ENCODE measurements around the gene ZKSCAN1.

- TF ChIP-seq, protein P1, sequence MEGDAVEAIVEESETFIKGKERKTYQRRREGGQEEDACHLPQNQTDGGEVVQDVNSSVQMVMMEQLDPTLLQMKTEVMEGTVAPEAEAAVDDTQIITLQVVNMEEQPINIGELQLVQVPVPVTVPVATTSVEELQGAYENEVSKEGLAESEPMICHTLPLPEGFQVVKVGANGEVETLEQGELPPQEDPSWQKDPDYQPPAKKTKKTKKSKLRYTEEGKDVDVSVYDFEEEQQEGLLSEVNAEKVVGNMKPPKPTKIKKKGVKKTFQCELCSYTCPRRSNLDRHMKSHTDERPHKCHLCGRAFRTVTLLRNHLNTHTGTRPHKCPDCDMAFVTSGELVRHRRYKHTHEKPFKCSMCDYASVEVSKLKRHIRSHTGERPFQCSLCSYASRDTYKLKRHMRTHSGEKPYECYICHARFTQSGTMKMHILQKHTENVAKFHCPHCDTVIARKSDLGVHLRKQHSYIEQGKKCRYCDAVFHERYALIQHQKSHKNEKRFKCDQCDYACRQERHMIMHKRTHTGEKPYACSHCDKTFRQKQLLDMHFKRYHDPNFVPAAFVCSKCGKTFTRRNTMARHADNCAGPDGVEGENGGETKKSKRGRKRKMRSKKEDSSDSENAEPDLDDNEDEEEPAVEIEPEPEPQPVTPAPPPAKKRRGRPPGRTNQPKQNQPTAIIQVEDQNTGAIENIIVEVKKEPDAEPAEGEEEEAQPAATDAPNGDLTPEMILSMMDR (IDR thresholded peaks at IDR 0.05) = no peak
- TF ChIP-seq POLR2AphosphoS5 (IDR thresholded peaks at IDR 0.05) = no peak
Measured at GRCh38 chr7:100082978-100083377, 67.6 kb downstream of the ZKSCAN1 start.

All from prostate gland (tissue), 2 donors.